B cell (primary cell): ENCODE data around the gene DLK2. TPM values are rescaled to one million over a fixed set of nuclear protein-coding genes. Genes with fewer than 3 reads are reported as not detected.

Experiments used
- ATAC-seq: fragments of 200-7000 bp; cut with Tn5 transposase; one replicate; pipeline ENCODE4 v1.10.0; 2021; ENCODE audit warnings: low read depth, mild to moderate bottlenecking, moderate number of reproducible peaks, moderate library complexity
- CTCF ChIA-PET: fragments of 350-600 bp; sonication (Branson Sonifier 250); formaldehyde crosslinking; loops from one replicate; lab custom pipeline; 2021; ENCODE audit warnings: antibody characterized with exemption, inconsistent platforms; lab: Charles Lee
- POLR2A ChIA-PET: fragments of 350-600 bp; sonication (Branson Sonifier 250); formaldehyde crosslinking; loops from one replicate; lab custom pipeline; 2021; ENCODE audit warnings: antibody characterized with exemption; lab: Charles Lee
- DNase-seq: peaks from one replicate; pipeline ENCODE4 v3.0.0; 2013
- H2AFZ ChIP-seq: 2 replicates; pipeline ENCODE4 v1.6.1; 2012; ENCODE audit warnings: mild to moderate bottlenecking, low read depth, low read length; ENCODE audit not compliant: insufficient read depth, poor library complexity, severe bottlenecking
- H3K27ac ChIP-seq, 2 donors: 1 replicate in 1 of 2; 2 replicates in 1 of 2; pipeline ENCODE4 v1.5.1; 2012 to 2013; ENCODE audit warnings: low read length in 2 of 2, mild to moderate bottlenecking in 2 of 2, moderate library complexity in 1 of 2
- H3K27me3 ChIP-seq, 4 experiments: fragments of 200-600 bp in 1 of 4; sonication (generic) in 1 of 4; replicated peaks in 1 of 4; 1 replicate in 2 of 4; 2 replicates in 2 of 4; pipeline versions ENCODE4 v1.6.1 to v1.7.0; 2013 to 2016; ENCODE audit warnings: low read length in 3 of 4, mild to moderate bottlenecking in 2 of 4, mixed read lengths in 1 of 4, moderate library complexity in 1 of 4; ENCODE audit not compliant: insufficient read depth in 4 of 4, control insufficient read depth in 3 of 4; ENCODE audit errors: control extremely low read depth in 1 of 4
- H3K36me3 ChIP-seq, 2 experiments: replicated peaks in 1 of 2; 1 replicate in 1 of 2; 2 replicates in 1 of 2; pipeline versions ENCODE4 v1.6.1 to v1.7.1; 2013; ENCODE audit warnings: low read length in 1 of 2; ENCODE audit not compliant: insufficient read depth in 2 of 2, control insufficient read depth in 1 of 2; ENCODE audit errors: control extremely low read depth in 1 of 2, extremely low read depth in 1 of 2
- H3K4me1 ChIP-seq, 2 donors: fragments of 200-600 bp in 1 of 2; sonication (generic) in 1 of 2; 1 replicate in 1 of 2; 2 replicates in 1 of 2; pipeline versions ENCODE4 v1.5.1 to v1.6.1; 2013 to 2017; ENCODE audit warnings: low read length in 2 of 2; ENCODE audit not compliant: control insufficient read depth in 2 of 2, insufficient read depth in 2 of 2
- H3K4me2 ChIP-seq: replicated peaks from 2 replicates; pipeline ENCODE3; 2012; ENCODE audit warnings: mild to moderate bottlenecking, low read depth, low read length; ENCODE audit not compliant: poor library complexity, severe bottlenecking
- H3K4me3 ChIP-seq, 5 experiments: fragments of 200-600 bp in 1 of 5; sonication (generic) in 1 of 5; 1 replicate in 3 of 5; 2 replicates in 2 of 5; pipeline versions ENCODE4 v1.5.1 to v1.7.0; 2011 to 2016; ENCODE audit warnings: low read length in 4 of 5, mild to moderate bottlenecking in 4 of 5, low read depth in 2 of 5, control low read depth in 1 of 5, moderate library complexity in 1 of 5; ENCODE audit not compliant: insufficient read depth in 1 of 5; ENCODE audit errors: control extremely low read depth in 1 of 5, extremely low read depth in 1 of 5
- H3K79me2 ChIP-seq: fragments of 200-600 bp; sonication (generic); one replicate; pipeline ENCODE4 v1.6.0; 2016; ENCODE audit warnings: low read length; ENCODE audit not compliant: control insufficient read depth, insufficient read depth
- H3K9ac ChIP-seq: fragments of 200-600 bp; sonication (generic); 2 replicates; pipeline ENCODE4 v1.6.1; 2017; ENCODE audit warnings: mild to moderate bottlenecking, low read length, moderate library complexity
- H3K9me3 ChIP-seq, 3 donors: one replicate each; pipeline versions ENCODE4 v1.6.1 to v1.7.1; 2013; ENCODE audit warnings: low read length in 2 of 3; ENCODE audit not compliant: control insufficient read depth in 2 of 3, insufficient read depth in 1 of 3; ENCODE audit errors: control extremely low read depth in 1 of 3
- H4K20me1 ChIP-seq: 2 replicates; pipeline ENCODE4 v1.6.0; 2012; ENCODE audit warnings: mild to moderate bottlenecking, low read length; ENCODE audit not compliant: insufficient read depth, control insufficient read depth, poor library complexity, severe bottlenecking
- H3K27ac Mint-ChIP-seq: one replicate; pipeline ENCODE4 v1.8.0; 2021; ENCODE audit warnings: mixed read lengths
- H3K27me3 Mint-ChIP-seq: one replicate; pipeline ENCODE4 v1.8.0; 2021; ENCODE audit warnings: mixed read lengths
- H3K4me1 Mint-ChIP-seq: one replicate; pipeline ENCODE4 v1.8.0; 2021; ENCODE audit warnings: mixed read lengths
- H3K4me3 Mint-ChIP-seq: one replicate; pipeline ENCODE4 v1.8.0; 2021; ENCODE audit warnings: mixed read lengths
- H3K9me3 Mint-ChIP-seq: one replicate; pipeline ENCODE4 v1.8.0; 2022; ENCODE audit warnings: mixed read lengths; ENCODE audit not compliant: insufficient read depth
- CTCF ChIP-seq: fragments of 200-600 bp; IDR thresholded peaks from one replicate; pipeline ENCODE4 v1.8.0; 2022; ENCODE audit warnings: antibody characterized with exemption, mild to moderate bottlenecking
- EZH2 ChIP-seq: IDR thresholded peaks from 2 replicates; pipeline ENCODE4 v1.6.1; 2012; ENCODE audit warnings: borderline replicate concordance, low read depth, mild to moderate bottlenecking, moderate library complexity, low read length; ENCODE audit not compliant: insufficient read depth, poor library complexity, severe bottlenecking
- WGBS: methylation state at CpG from one replicate; pipeline ENCODE4 v1.1.5; 2013; ENCODE audit warnings: missing lambda C conversion rate; ENCODE audit not compliant: insufficient coverage; 5-methylcytosine and 5-hydroxymethylcytosine counted together
- intact Hi-C: fragments of 100-400 bp; cut with micrococcal nuclease; formaldehyde crosslinking; loops from one replicate; pipeline ENCODE4 v1.10.0; 2022
- polyA plus RNA-seq: library from polyadenylated mRNA; depleted of rRNA; stranded (reverse); fragments of >200 nt; gene quantifications from 2 replicates; pipeline ENCODE4 v1.2.3, GENCODE V29; 2012
- total RNA-seq, 2 donors: library from RNA; stranded (reverse); fragments of 120-200 nt in 1 of 2; gene quantifications; 1 replicate in 1 of 2; 2 replicates in 1 of 2; pipeline versions ENCODE4 v1.2.3 to v1.2.4, GENCODE V29; 2013 to 2022

The DLK2 gene
- total and polyA plus RNA-seq, 2 donors (not counting 1 experiment from before 2014, with no cell fraction given), result 0.34 TPM; not detected in 1

GRCh38 chr6:43503443-43503842, 48.1 kb upstream of the DLK2 start:
- Histone ChIP-seq H3K9ac (no peak overlapping the region), H3K79me2 (no peaks in the 10 kb centered on the region), H3K27ac (no peak overlapping the region), H3K9me3 (no peaks in the 10 kb centered on the region), H3K4me2 (no peak overlapping the region), H3K36me3 (peaks cover 0 to 53% of the 10 kb centered on the region in 2 experiments), H3K4me3 (no peak overlapping the region), H2AFZ (no peak overlapping the region), H4K20me1 (no peaks in the 10 kb centered on the region), H3K4me1 (peaks cover 4 to 8% of the 10 kb centered on the region in 2 donors), H3K27me3 (peaks cover 0 to 8% (median 2%) of the 10 kb centered on the region in 4 experiments)
- peaks cover 10% of the 10 kb centered on the region for H3K4me1 Mint-ChIP-seq
- H3K27ac Mint-ChIP-seq, result no peak overlapping the region
- no peak for TF ChIP-seq EZH2
- no peak for TF ChIP-seq CTCF
- WGBS, result 96% methylated on average over 8 of the region's 8 CpGs
- intact Hi-C loops, result no loop called here
- H3K27me3 Mint-ChIP-seq, result no peaks in the 10 kb centered on the region
- ATAC-seq (no peak), DNase-seq (no peak)
- ChIA-PET CTCF (interaction anchor here (1.0 to 6.4 kb wide), 4 partner anchors 10 to 49 kb away, joined by 3 to 69 read pairs (median 24); partner anchors contain the start of gene DLK2), POLR2A (no interaction called here)
- H3K4me3 Mint-ChIP-seq, result no peak overlapping the region
- no peaks in the 10 kb centered on the region for H3K9me3 Mint-ChIP-seq

DNA sequence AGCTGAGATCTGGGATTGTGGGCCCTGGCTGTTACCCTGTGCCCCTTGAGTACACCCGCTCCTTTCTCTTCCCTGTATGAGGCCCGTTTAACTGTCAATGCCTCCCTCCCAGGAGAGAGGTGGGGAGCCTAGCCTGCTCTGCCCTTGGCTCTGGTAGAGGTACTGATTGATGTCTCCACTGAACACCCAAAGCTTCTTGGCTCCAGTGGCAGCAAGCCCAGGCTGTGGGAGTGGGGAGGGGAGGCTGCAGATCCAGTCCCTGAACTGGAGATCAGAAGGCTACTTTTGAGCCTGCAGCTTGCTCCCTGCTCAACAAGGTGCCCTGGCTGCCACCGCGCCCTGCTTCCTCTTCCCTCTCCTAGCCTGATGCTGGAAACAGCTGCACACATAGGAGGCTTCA, 47.3 kb upstream of the DLK2 start:
- ChIA-PET POLR2A (no interaction called here), CTCF (interaction anchor here (1.4 to 6.4 kb wide), 3 partner anchors 7 to 41 kb away, joined by 3 to 69 read pairs (median 11); partner anchors contain the start of gene LRRC73)
- H3K4me3 ChIP-seq, result no peak overlapping the region
- H4K20me1 ChIP-seq, result no peaks in the 10 kb centered on the region
- H3K9me3 ChIP-seq, result no peaks in the 10 kb centered on the region
- H3K27me3 ChIP-seq, result peaks cover 0 to under 1% (median 0%) of the 10 kb centered on the region in 4 experiments
- Mint-ChIP-seq H3K27me3 (no peaks in the 10 kb centered on the region), H3K9me3 (no peaks in the 10 kb centered on the region), H3K4me3 (no peak overlapping the region), H3K4me1 (peaks cover 7% of the 10 kb centered on the region), H3K27ac (no peak overlapping the region)
- no peaks in the 10 kb centered on the region for H3K79me2 ChIP-seq
- TF ChIP-seq EZH2 (no peak), CTCF (no peak)
- WGBS, result 100% methylated on average over 2 of the region's 4 CpGs
- ATAC-seq, result no peak
- H3K27ac ChIP-seq, result no peak overlapping the region
- H3K4me1 ChIP-seq, result peaks cover 3 to 8% of the 10 kb centered on the region in 2 donors
- intact Hi-C loops, result no loop called here
- no peak overlapping the region for H2AFZ ChIP-seq
- H3K9ac ChIP-seq, result no peak overlapping the region
- DNase-seq, result no peak
- H3K4me2 ChIP-seq, result no peak overlapping the region
- peaks cover 0 to 61% of the 10 kb centered on the region in 2 experiments for H3K36me3 ChIP-seq
